Measurements from ENCODE around the gene TOP2A. TPM values are rescaled to one million over a fixed set of nuclear protein-coding genes. Genes with fewer than 3 reads are reported as not detected.

The TOP2A gene
- total RNA-seq, 1 experiment from 2014 or later = 141 TPM

DNA sequence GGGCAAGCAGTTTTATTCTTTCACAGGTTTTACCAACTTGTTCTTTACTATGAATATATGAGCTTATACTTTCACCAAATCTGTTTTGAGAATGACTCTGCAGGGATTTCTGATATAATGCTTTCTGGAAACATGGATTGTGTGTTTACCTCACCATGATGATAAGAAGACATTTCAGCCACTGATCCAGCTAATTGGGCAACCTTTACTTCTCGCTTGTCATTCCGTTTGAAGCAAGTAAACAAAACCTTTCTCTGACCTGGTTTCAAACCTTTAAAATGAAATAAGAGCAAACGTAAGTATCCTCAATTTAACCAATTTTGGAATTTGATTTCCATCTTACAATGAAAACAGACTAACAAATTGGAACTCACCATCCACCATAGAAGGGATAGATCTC, 13.7 kb downstream of the TOP2A start:
- H3K9me2 ChIP-seq (ENCODE audit: insufficient read depth) = no peaks in the 10 kb centered on the region
- no peak overlapping the region for H3K27ac ChIP-seq (ENCODE audit: low read depth, low read length)
- H4K20me1 ChIP-seq (ENCODE audit: insufficient read depth) = peaks cover 18% of the 10 kb centered on the region; the same call in 1 of the 2 replicates
- no peak for TF ChIP-seq POLR2AphosphoS5 (IDR thresholded peaks at IDR 0.05; ENCODE audit: low read depth, low read length)
- TF ChIP-seq, protein P1, sequence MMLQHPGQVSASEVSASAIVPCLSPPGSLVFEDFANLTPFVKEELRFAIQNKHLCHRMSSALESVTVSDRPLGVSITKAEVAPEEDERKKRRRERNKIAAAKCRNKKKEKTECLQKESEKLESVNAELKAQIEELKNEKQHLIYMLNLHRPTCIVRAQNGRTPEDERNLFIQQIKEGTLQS (IDR thresholded peaks at IDR 0.05) = no peak
- no peak for TF ChIP-seq FOSL1 (IDR thresholded peaks at IDR 0.05; ENCODE audit: low read depth)
- no peak for TF ChIP-seq ELF1 (IDR thresholded peaks at IDR 0.05; ENCODE audit: borderline replicate concordance, low read depth)
- TF ChIP-seq, protein P2, sequence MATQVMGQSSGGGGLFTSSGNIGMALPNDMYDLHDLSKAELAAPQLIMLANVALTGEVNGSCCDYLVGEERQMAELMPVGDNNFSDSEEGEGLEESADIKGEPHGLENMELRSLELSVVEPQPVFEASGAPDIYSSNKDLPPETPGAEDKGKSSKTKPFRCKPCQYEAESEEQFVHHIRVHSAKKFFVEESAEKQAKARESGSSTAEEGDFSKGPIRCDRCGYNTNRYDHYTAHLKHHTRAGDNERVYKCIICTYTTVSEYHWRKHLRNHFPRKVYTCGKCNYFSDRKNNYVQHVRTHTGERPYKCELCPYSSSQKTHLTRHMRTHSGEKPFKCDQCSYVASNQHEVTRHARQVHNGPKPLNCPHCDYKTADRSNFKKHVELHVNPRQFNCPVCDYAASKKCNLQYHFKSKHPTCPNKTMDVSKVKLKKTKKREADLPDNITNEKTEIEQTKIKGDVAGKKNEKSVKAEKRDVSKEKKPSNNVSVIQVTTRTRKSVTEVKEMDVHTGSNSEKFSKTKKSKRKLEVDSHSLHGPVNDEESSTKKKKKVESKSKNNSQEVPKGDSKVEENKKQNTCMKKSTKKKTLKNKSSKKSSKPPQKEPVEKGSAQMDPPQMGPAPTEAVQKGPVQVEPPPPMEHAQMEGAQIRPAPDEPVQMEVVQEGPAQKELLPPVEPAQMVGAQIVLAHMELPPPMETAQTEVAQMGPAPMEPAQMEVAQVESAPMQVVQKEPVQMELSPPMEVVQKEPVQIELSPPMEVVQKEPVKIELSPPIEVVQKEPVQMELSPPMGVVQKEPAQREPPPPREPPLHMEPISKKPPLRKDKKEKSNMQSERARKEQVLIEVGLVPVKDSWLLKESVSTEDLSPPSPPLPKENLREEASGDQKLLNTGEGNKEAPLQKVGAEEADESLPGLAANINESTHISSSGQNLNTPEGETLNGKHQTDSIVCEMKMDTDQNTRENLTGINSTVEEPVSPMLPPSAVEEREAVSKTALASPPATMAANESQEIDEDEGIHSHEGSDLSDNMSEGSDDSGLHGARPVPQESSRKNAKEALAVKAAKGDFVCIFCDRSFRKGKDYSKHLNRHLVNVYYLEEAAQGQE (IDR thresholded peaks at IDR 0.05; ENCODE audit: low read depth) = no peak
- no peak for TF ChIP-seq TCF7L2 (IDR thresholded peaks at IDR 0.05; ENCODE audit: borderline replicate concordance, extremely low read depth, insufficient read depth, insufficient read length)
- TF ChIP-seq, protein P3, sequence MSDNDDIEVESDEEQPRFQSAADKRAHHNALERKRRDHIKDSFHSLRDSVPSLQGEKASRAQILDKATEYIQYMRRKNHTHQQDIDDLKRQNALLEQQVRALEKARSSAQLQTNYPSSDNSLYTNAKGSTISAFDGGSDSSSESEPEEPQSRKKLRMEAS (IDR thresholded peaks at IDR 0.05) = no peak
- TF ChIP-seq, protein P4, sequence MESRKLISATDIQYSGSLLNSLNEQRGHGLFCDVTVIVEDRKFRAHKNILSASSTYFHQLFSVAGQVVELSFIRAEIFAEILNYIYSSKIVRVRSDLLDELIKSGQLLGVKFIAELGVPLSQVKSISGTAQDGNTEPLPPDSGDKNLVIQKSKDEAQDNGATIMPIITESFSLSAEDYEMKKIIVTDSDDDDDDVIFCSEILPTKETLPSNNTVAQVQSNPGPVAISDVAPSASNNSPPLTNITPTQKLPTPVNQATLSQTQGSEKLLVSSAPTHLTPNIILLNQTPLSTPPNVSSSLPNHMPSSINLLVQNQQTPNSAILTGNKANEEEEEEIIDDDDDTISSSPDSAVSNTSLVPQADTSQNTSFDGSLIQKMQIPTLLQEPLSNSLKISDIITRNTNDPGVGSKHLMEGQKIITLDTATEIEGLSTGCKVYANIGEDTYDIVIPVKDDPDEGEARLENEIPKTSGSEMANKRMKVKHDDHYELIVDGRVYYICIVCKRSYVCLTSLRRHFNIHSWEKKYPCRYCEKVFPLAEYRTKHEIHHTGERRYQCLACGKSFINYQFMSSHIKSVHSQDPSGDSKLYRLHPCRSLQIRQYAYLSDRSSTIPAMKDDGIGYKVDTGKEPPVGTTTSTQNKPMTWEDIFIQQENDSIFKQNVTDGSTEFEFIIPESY (IDR thresholded peaks at IDR 0.05; ENCODE audit: extremely low read depth, insufficient replicate concordance, low read length) = no peak
- TF ChIP-seq RAD21 (IDR thresholded peaks at IDR 0.05; ENCODE audit: low read depth) = no peak
- TF ChIP-seq CBX3 (IDR thresholded peaks at IDR 0.05; ENCODE audit: low read depth) = no peak
- no peak for TF ChIP-seq SRF (IDR thresholded peaks at IDR 0.05; ENCODE audit: low read depth)
- no peak for TF ChIP-seq EZH2phosphoT487 (IDR thresholded peaks at IDR 0.05; ENCODE audit: borderline replicate concordance)
- ATAC-seq (no peak), DNase-seq (ENCODE audit: low read depth, low spot score) (no peak)
- no peaks in the 10 kb centered on the region for H3K4me1 ChIP-seq (ENCODE audit: control insufficient read depth in 1 of 2, insufficient read depth in 2 of 2, low read length in 2 of 2)
- no peak overlapping the region for H2AFZ ChIP-seq (ENCODE audit: low read depth, low read length, poor library complexity, severe bottlenecking)
- H3K4me3 ChIP-seq (replicated peaks in 1 of 2; ENCODE audit: low read depth in 1 of 2, low read length in 2 of 2) = no peak overlapping the region
- H3K4me2 ChIP-seq (ENCODE audit: low read length) = no peak overlapping the region
- CTCF ChIA-PET = interaction anchor here (0.6 kb wide), 1 partner anchor 129 kb away, joined by 4 read pairs; no protein-coding TSS in a partner anchor
- intact Hi-C loops (cut with micrococcal nuclease) = no loop called here
- H3K36me3 ChIP-seq (ENCODE audit: control insufficient read depth in 1 of 2, insufficient read depth in 2 of 2, low read length in 2 of 2) = peaks cover 83 to 84% of the 10 kb centered on the region in 2 experiments
- H3K27me3 ChIP-seq (ENCODE audit: insufficient read depth, low read length) = no peaks in the 10 kb centered on the region
- POLR2A ChIA-PET = no interaction called here
- H3K9me3 ChIP-seq (ENCODE audit: control insufficient read depth in 1 of 2, insufficient read depth in 1 of 2, low read depth in 1 of 2, low read length in 2 of 2) = no peaks in the 10 kb centered on the region
- no TSS peak for BruUV-seq (replicated peaks)
- H3K79me2 ChIP-seq (ENCODE audit: insufficient read depth, low read length) = peaks cover 70% of the 10 kb centered on the region
- H3K9ac ChIP-seq (ENCODE audit: low read length) = no peak overlapping the region
- RAD21 ChIA-PET (ENCODE audit: low non-redundant PET in 1 of 2, low total read pairs in 2 of 2, uncharacterized antibody in 2 of 2, unreplicated experiment in 2 of 2) = no interaction called here
